Measurements from ENCODE around the gene GAS1.

GAS1 gene

GRCh38 chr9:86907346-86907745 lies 40.0 kb downstream of the GAS1 start:
- DNase-seq (ENCODE audit: insufficient read length, low spot score) = no peak
- FAIRE-seq = no peak
- no peak for TF ChIP-seq CTCF (IDR thresholded peaks at IDR 0.05; ENCODE audit: insufficient read depth, missing control alignments)

DNA sequence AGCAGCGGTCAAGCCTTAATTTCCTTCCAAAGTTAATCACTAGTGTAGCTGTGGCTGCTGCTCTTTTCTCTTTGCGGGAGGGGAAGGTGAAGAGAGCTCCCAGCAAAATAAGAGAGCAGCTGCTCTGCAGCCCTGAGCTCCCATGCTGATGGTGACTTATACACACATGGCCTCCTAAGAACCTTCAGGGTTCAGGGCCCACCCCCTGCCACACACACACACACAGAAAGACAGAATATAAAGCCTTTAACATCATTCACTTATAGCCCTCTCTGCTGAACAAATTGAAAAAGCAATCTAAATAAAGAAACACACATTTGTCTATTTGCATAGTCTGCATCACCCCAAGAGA lies 43.6 kb downstream of the GAS1 start:
- FAIRE-seq = no peak
- no peak for DNase-seq (ENCODE audit: insufficient read length, low spot score)
- no peak for TF ChIP-seq CTCF (IDR thresholded peaks at IDR 0.05; ENCODE audit: insufficient read depth, missing control alignments)

DNA sequence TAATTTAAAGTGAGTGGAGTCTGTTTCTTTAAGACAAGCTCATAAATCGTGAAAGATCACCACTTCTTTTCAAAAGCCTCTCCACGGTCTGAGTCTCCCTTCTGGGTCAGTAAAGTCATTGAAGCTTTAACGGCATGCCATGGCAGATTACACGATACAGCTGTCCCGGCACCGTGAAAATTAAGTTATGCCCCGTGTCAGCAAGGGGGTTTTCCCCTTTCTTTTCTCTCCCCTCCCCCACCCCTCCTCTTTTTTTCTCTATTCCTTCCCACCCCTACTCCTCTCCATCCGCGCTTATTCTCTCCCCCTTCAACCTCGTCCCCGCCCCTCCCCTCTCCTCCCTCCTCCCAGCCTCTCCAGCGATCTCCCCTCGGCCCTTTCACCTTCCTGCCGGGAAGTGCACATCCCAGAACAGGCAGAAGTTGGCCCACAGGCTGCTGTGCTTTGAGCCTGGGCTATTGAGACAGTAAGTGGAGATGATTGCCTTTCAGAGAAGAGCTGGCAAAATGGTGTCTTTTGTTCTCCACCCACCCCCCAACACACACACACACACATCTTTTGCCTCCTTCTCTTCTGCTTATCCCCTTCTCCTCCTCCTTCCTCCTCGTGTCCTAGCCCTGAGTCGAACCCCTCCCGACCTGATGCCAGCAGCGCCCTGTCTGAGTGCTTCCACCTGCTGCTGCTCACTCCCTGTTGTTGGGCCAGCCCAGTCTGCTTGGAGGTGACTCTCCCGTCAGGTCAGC lies 44.1 kb downstream of the GAS1 start:
- no peak for FAIRE-seq
- TF ChIP-seq CTCF (IDR thresholded peaks at IDR 0.05; ENCODE audit: insufficient read depth, missing control alignments) = no peak
- no peak for DNase-seq (ENCODE audit: insufficient read length, low spot score)

DNA sequence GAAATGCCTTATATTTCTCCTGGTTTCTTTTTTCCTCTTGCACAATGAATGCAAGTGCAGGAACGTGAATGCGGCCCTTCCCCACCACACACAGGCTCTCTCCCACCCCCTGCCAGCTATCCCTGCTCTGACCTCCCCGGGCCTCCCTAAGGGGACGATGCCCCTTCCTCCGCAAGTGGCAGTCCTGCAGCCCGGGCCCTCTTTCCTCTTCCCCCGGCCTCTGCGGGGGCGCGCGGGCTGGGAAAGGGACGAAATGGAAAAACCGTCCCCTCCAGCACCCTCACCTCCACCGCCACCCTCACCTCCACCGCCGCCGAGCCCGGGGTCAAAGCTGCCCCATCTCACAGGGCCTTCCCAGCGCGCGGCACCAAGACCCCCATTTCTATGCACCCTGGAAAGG lies 44.7 kb downstream of the GAS1 start:
- no peak for FAIRE-seq
- TF ChIP-seq CTCF (IDR thresholded peaks at IDR 0.05; ENCODE audit: insufficient read depth, missing control alignments) = no peak
- no peak for DNase-seq (ENCODE audit: insufficient read length, low spot score)

DNA sequence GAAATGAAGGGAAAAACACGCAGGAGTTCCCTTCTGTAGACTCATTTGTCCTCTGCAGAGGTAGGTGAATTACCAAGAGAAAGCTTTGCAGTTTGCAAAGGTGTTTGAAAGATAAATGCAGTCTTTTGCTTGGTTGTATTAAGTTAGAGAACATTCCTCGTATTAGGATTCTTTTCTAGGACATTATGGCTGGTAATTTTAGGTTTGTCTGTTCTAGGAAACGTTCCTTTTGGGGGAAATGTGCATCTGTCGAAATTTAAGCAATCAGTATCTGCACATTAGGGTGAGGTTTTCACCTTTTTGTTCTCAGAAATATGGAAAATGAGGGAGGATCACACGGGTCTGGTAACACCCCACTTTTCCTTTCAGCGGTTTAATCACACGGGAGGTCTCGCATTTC lies 45.1 kb downstream of the GAS1 start:
- no peak for TF ChIP-seq CTCF (IDR thresholded peaks at IDR 0.05; ENCODE audit: insufficient read depth, missing control alignments)
- DNase-seq (ENCODE audit: insufficient read length, low spot score) = no peak
- no peak for FAIRE-seq

GRCh38 chr9:86901511-86901910 lies 45.8 kb downstream of the GAS1 start:
- FAIRE-seq (no peak), DNase-seq (ENCODE audit: insufficient read length, low spot score) (no peak)

More at GRCh38 chr9:86901511-86901910, 45.8 kb downstream of the GAS1 start:
- no peak for TF ChIP-seq CTCF (IDR thresholded peaks at IDR 0.05; ENCODE audit: insufficient read depth, missing control alignments)

Measured in D721Med (cell line).